Activated T-helper 2 cell treated with anti-CD3 and anti-CD28 coated beads, Interferon-gamma antibody, Interleukin-2, Interleukin-4, amounts not matched to agents 10 μg/mL and 5 μg/mL and 100 μg/mL, durations not matched to agents 14 hours and 24 hours and 36 hours (primary cell): Measurements from ENCODE around the gene RNF152. TPM values are rescaled to one million over a fixed set of nuclear protein-coding genes. Genes with fewer than 3 reads are reported as not detected.

Experiments
- DNase-seq: peaks from one replicate; pipeline ENCODE4 v3.0.0; 2021; ENCODE audit warnings: low spot score
- H3K27ac Mint-ChIP-seq: one replicate; pipeline ENCODE4 v1.8.0; 2021; ENCODE audit warnings: mixed read lengths
- H3K27me3 Mint-ChIP-seq: one replicate; pipeline ENCODE4 v1.8.0; 2021; ENCODE audit warnings: low read depth, mixed read lengths
- H3K36me3 Mint-ChIP-seq: one replicate; pipeline ENCODE4 v1.8.0; 2021; ENCODE audit warnings: low read depth, mixed read lengths
- H3K4me1 Mint-ChIP-seq: one replicate; pipeline ENCODE4 v1.8.0; 2021; ENCODE audit warnings: low read depth, mixed read lengths
- H3K4me3 Mint-ChIP-seq: one replicate; pipeline ENCODE4 v1.8.0; 2021; ENCODE audit warnings: low read depth, mild to moderate bottlenecking, moderate library complexity, mixed read lengths
- H3K9me3 Mint-ChIP-seq: one replicate; pipeline ENCODE4 v1.8.0; 2021; ENCODE audit warnings: mixed read lengths
- intact Hi-C: fragments of 100-400 bp; cut with micrococcal nuclease; formaldehyde crosslinking; loops from one replicate; pipeline ENCODE4 v1.15.1; 2023
- total RNA-seq: library from RNA; stranded (reverse); gene quantifications from 2 replicates; pipeline ENCODE4 v1.2.3, GENCODE V29; 2022

RNF152 gene
- total RNA-seq, 1 donor from 2014 or later: 0.21 TPM

- Mint-ChIP-seq H3K36me3 (no peaks in the 10 kb centered on the region), H3K9me3 (no peaks in the 10 kb centered on the region), H3K27ac (no peak overlapping the region), H3K4me1 (no peaks in the 10 kb centered on the region), H3K4me3 (no peak overlapping the region), H3K27me3 (peaks cover 54% of the 10 kb centered on the region)
- intact Hi-C loops: no loop called here
- DNase-seq: no peak
Measured at GRCh38 chr18:61910101-61910500, 17.3 kb upstream of the RNF152 start.

DNA sequence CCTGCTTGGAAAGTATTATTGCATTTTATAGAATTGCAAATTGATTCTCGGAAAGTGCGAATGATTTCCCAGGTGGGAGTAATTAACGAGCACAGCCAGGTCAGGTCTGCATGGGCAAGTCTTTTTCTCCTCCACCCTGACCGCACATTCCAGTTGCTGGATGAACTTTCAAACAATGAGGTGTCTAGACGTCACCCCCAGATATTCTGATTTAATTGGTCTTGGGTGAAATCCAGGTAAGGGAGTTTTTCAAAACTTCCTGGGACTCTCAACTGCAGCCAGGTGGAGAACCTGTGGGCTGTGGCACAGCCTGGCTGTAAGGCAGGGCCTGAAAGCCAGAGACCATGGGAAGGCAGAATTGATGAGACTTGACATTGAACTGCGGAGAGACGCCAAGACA, 15.9 kb upstream of the RNF152 start:
- H3K27me3 Mint-ChIP-seq: peaks cover 62% of the 10 kb centered on the region
- no peaks in the 10 kb centered on the region for H3K36me3 Mint-ChIP-seq
- H3K9me3 Mint-ChIP-seq: no peaks in the 10 kb centered on the region
- intact Hi-C loops: no loop called here
- H3K27ac Mint-ChIP-seq: no peak overlapping the region
- no peaks in the 10 kb centered on the region for H3K4me1 Mint-ChIP-seq
- H3K4me3 Mint-ChIP-seq: no peak overlapping the region
- no peak for DNase-seq

DNA sequence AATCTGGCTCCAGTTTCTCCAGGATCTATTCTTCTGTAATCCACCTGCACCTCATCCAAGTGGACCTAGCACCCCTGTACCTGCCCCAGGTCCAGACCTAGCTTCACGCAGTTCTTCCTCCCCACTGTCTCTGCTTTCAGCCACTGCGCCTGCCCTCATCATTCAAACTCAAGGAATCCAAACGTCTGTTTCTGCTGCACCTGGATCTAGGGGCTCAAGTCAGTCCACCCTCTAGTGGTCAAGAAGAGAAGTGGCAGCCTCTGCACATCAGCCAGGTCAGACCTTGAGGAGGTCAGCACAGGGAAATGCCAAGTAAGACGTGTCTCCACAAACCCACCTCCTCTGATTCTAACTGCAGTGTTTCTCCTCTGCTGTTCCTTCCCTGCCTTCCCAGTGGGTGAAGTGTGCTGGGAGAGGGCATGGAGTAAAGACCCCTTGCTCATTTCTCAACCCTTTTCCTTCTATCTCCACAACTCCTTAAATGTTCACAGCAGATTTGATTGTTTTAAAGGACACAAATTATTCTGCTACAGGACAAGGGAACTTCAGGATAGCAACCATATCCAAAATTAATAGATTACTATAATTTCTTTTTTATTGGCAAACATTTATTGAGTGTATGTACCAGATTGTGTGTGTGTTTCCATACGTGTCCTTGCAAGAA, 8.6 kb upstream of the RNF152 start:
- Mint-ChIP-seq H3K4me3 (no peak overlapping the region), H3K36me3 (no peaks in the 10 kb centered on the region), H3K9me3 (no peaks in the 10 kb centered on the region), H3K4me1 (no peaks in the 10 kb centered on the region), H3K27ac (no peak overlapping the region), H3K27me3 (peaks cover 59% of the 10 kb centered on the region)
- intact Hi-C loops: loop anchor here (1.0 kb wide), 1 partner anchor 266 kb away; no protein-coding TSS in a partner anchor
- DNase-seq: no peak

DNA sequence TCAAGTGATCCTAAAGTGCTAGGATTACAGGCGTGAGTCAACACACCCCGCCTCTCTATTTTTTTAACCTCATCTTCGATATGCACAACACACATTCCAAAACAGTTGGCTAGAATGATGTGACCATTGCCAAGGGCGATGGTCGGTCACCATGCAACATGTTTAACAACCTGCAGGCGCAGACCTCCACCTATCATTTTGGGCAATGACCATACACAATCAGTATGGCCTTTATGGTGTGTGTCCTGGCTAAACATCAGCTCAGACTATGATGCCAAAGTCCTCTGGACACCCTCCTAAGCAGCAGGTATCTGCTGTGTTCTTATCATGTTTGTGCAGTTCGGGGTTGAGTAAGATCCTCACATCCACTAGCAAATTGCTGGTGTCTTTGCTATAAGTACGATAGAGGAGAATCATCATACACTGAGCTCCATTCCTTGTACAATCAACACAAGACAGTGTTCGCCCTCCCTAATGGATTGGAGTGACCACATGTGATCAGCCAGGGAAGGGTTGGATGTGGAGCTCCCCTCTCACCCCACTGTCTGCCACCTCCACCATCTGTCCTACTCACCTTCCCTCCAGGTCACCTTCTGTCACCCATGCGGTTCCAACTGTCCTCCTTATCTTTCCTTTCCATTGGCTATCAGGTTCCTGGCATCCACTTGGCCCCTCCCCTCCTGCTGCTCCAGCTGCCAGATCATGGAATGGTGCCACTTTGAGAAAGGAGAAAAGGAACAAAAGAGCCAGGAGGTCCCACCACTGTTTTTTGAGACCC, 7.9 kb upstream of the RNF152 start:
- peaks cover 61% of the 10 kb centered on the region for H3K27me3 Mint-ChIP-seq
- DNase-seq: no peak
- H3K36me3 Mint-ChIP-seq: no peaks in the 10 kb centered on the region
- no peak overlapping the region for H3K27ac Mint-ChIP-seq
- no peaks in the 10 kb centered on the region for H3K9me3 Mint-ChIP-seq
- H3K4me1 Mint-ChIP-seq: no peaks in the 10 kb centered on the region
- no peak overlapping the region for H3K4me3 Mint-ChIP-seq
- intact Hi-C loops: loop anchor here (1.0 kb wide), 1 partner anchor 265 kb away; no protein-coding TSS in a partner anchor

DNA sequence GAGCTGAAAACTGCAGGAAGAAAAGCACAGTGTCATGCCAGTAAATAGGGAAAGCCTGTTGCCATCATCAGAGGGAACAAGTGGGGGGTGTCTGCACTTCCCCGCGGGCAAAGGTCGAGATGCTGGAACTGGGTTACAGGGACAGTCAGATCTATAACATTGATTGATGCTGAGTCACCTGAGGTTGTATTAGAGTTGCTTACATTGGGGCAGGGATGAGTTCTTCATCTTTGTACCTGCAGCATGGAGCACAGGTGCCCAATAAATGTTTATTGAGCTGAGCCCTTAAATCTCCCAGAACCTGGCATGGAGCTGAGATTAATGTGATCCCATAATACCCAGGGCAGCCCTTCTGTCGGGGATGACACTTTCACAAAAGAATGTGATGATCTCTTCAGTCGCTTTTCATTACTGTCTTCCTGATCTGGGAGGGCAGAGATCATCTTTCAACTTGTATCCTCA, 5.9 kb upstream of the RNF152 start:
- H3K27me3 Mint-ChIP-seq: peaks cover 57% of the 10 kb centered on the region
- H3K9me3 Mint-ChIP-seq: no peaks in the 10 kb centered on the region
- no peak overlapping the region for H3K27ac Mint-ChIP-seq
- DNase-seq: no peak
- H3K4me3 Mint-ChIP-seq: no peak overlapping the region
- H3K36me3 Mint-ChIP-seq: no peaks in the 10 kb centered on the region
- intact Hi-C loops: no loop called here
- no peaks in the 10 kb centered on the region for H3K4me1 Mint-ChIP-seq

DNA sequence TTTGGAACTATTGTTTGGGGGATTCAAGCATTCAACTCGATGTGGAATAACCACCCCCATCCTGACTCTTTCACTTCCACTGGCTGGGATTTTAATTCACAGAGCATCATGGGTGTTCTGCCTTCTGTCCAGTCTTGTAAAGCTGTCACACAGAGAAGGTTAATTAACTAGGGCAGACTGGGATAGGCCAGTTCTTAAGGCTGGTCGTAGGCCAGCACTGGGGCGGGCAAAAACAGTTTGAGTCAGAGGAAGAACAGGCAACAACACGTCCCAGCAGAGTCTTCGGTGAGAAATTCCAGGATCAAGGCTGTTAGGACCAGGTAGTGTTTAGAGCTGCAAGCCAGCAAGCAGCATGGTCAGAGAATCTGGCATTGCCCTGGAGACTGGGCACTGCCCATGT, 4.0 kb upstream of the RNF152 start:
- no peaks in the 10 kb centered on the region for H3K36me3 Mint-ChIP-seq

DNA sequence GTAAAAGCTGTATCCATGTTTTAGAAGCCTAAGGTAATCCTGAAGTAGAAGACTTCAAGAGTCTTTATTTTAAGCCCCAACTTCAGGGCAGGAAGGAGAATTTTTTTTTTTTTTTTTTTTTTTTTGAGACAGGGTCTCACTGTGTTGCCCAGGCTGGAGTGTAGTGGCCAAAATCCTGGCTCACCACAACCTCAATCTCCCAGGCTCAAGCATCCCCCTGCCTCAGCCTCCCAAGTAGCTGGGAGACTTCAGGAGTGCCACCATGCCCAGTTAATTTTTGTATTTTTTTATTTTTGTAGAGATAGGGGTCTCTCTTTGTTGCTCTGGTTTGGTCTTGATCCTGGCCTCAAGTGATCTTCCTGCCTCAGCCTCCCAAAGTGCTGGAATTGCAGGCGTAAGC, 3.3 kb upstream of the RNF152 start:
- Mint-ChIP-seq H3K36me3 (no peaks in the 10 kb centered on the region), H3K4me3 (no peak overlapping the region), H3K9me3 (no peaks in the 10 kb centered on the region), H3K27ac (no peak overlapping the region), H3K27me3 (peaks cover 65% of the 10 kb centered on the region), H3K4me1 (peaks cover 8% of the 10 kb centered on the region)
- DNase-seq: no peak
- intact Hi-C loops: no loop called here

More for the DNA sequence above, 4.0 kb upstream of the RNF152 start:
- Mint-ChIP-seq H3K27me3 (peaks cover 64% of the 10 kb centered on the region), H3K27ac (no peak overlapping the region), H3K4me3 (no peak overlapping the region), H3K4me1 (peaks cover 8% of the 10 kb centered on the region), H3K9me3 (no peaks in the 10 kb centered on the region)
- DNase-seq: no peak
- intact Hi-C loops: no loop called here

DNA sequence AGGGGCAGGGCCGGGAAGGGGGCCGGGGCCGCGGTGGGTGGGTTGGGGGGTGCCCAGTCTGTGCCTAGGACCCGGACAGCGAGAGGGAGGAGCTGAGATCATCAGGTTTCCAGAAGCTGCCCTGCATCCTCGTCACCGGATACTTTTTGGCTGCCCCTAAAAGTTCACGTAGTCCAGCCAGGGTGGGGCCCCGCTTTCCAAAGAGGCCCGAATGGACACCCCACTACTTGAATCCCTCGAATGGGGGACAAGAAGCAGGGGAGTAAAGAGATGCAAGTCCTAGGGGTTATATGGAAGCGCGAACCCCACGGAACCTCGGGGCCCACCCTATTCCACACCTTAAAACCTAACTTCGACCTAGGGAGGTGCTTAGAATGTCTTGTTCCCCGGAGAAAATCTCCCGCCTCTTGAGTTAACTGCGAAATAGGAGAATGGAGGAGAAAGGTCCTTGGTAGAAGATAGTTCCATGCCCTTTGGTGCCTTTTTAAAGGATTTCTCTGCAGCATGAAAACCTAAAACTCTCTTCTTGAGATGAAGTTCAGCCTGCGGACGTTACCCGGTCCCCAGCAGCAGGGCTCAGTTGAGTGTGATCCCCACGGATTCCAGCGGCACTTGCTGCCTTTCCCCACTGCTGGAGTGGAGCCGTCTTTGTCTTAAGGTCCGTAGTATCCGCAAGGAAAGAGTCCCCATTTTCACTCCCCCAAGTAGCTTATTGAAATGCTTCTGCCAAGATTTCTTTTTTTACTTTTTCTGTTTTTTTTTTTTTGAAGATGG, 2.1 kb upstream of the RNF152 start:
- H3K4me1 Mint-ChIP-seq: peaks cover 8% of the 10 kb centered on the region
- DNase-seq: no peak
- H3K27ac Mint-ChIP-seq: no peak overlapping the region
- H3K27me3 Mint-ChIP-seq: peaks cover 69% of the 10 kb centered on the region
- intact Hi-C loops: loop anchor here (1.0 to 5.0 kb wide), 2 partner anchors 57 to 237 kb away; no protein-coding TSS in a partner anchor
- no peaks in the 10 kb centered on the region for H3K36me3 Mint-ChIP-seq
- H3K4me3 Mint-ChIP-seq: peak overlapping the region; percentile 48
- no peaks in the 10 kb centered on the region for H3K9me3 Mint-ChIP-seq

DNA sequence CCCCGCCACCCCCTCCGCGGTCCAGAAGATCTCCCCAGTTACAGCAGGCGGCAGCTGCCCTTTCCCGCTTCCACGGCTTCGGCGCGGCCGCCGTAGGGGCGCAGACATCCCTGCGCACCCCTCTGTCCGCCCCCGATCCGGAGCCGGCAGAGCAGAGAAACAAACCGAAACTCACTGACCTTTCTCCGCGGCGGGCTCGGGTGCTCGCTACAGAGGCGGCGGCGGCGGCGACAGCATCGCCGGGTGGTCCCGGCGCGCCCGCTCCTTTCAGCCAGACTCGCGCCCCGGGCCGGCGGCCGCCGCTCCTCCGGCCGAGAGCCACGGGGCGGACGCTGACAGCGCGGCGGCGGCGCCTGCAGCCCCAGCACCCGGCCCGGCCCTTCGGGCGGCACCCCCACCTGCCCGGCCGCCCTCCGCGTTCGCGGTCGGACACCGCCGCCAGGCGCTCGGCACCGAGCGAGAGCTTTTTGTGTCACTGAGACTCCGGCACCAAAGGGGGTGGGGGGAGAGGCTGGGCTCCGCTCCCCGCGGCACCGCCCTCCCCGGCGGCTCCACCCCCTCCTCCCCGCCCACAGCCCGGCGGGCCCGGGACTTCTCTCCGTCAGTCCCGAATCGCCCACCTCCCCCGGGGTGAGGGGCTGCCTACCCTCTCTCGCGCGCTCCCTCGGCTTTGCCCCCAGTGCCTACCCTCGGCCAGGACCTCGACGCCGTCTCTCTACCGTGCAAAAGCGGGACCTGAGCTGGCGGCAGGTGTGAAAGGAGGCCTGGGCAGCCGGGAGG, 1.4 kb upstream of the RNF152 start:
- no peaks in the 10 kb centered on the region for H3K9me3 Mint-ChIP-seq
- no peak overlapping the region for H3K27ac Mint-ChIP-seq
- H3K36me3 Mint-ChIP-seq: no peaks in the 10 kb centered on the region
- H3K4me3 Mint-ChIP-seq: peak overlapping the region; percentile 79
- peaks cover 74% of the 10 kb centered on the region for H3K27me3 Mint-ChIP-seq
- peak; percentile 54 for DNase-seq
- intact Hi-C loops: loop anchor here (1.0 to 5.0 kb wide), 3 partner anchors 32 to 238 kb away; no protein-coding TSS in a partner anchor
- H3K4me1 Mint-ChIP-seq: peaks cover 8% of the 10 kb centered on the region

DNA sequence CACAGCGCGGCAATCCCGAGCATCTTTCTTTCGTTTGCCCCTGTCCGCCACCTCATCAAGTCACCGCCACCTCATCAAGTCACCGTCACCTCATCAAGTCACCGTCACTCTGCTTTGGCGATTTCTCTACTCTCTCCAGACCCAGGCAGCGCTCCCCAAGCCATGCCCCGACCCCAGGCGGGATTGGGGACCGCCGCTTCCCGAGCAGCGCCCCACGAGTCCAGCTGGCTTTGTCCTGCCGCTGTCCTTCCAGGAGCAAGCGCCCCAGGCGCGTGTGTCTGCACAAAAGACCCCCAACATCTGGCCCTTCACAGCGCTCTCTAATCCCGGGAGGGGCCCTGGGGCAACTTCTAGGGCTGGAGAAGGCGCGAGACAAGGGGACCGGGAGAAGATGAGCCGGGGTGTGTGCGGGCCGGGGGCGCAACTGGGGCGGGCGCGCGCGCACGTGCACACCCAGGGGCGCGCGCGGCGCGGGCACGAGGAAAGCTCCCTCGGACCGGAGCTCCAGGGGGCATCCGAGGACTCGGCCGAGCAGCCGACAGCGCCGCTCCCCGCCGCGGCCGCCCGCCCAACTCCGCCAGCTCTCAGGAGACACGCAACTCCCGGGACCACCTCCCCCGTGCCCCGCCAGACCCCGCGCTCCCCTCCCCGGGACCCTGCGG, 633 bp upstream of the RNF152 start:
- intact Hi-C loops: loop anchor here (1.0 to 5.0 kb wide), 2 partner anchors 33 to 239 kb away; no protein-coding TSS in a partner anchor
- H3K9me3 Mint-ChIP-seq: no peaks in the 10 kb centered on the region
- peaks cover 8% of the 10 kb centered on the region for H3K4me1 Mint-ChIP-seq
- no peaks in the 10 kb centered on the region for H3K36me3 Mint-ChIP-seq
- no peak overlapping the region for H3K27ac Mint-ChIP-seq
- peaks cover 67% of the 10 kb centered on the region for H3K27me3 Mint-ChIP-seq
- peak; percentile 16 for DNase-seq
- peak overlapping the region; percentile 79 for H3K4me3 Mint-ChIP-seq

GRCh38 chr18:61891894-61892293, 913 bp downstream of the RNF152 start:
- H3K4me3 Mint-ChIP-seq: no peak overlapping the region
- H3K36me3 Mint-ChIP-seq: no peaks in the 10 kb centered on the region
- H3K27ac Mint-ChIP-seq: no peak overlapping the region
- no peak for DNase-seq
- H3K9me3 Mint-ChIP-seq: no peaks in the 10 kb centered on the region
- intact Hi-C loops: loop anchor here (5.0 kb wide), 1 partner anchor 240 kb away; no protein-coding TSS in a partner anchor
- H3K4me1 Mint-ChIP-seq: peaks cover 8% of the 10 kb centered on the region
- peaks cover 56% of the 10 kb centered on the region for H3K27me3 Mint-ChIP-seq
